NCI-H748 (cell line): ENCODE data around the gene TPRA1.

Experiments
- DNase-seq: peaks from one replicate; lab custom pipeline; 2025; ENCODE audit not compliant: unreplicated experiment; lab: John Stamatoyannopoulos, UW

The TPRA1 gene

DNA sequence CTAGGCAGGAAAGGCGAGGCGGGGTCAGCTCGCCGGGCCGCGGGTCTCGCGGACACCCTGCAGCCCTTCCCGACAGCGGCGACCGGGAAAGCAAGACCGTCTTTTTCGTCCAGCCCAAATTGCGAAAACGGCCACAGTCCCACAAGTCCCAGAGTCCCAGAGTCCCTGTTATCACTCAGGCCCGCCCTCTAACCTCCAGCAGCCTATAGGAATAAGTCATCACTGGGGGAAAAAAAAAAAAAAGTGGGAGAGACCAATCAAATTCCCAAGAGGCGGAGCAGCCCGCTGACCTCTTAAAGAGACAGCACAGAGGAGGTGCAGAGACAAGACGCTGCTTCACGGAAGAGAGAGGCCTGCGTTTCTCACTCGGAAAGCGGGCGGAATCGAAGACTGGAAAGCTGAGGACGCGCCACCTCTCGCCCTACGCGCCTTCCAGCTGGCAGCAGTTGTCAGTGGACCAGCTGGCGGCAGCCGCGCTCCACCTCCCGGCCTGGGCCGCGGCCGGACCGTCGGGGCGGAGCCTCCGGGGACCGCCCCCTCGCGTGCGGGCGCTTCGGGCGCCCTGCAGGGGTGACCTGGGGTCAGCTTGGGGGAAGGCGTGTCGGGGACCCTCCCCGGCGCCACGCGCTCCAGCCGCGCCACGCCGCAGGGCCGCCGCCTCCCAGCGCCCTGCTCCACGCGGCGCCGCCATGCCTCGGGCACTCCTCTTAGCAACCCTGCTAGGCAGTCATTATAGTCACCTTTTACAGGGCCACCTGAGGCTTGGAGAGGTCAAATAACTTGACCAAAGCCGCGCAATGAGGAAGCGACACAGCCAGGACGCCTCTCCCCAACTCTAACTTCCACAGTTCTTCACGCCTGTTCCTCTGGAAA is at the start of gene TPRA1:
Gene TPRA1, minus strand, starts transcription at position 141 of the 873 bp plus-strand sequence. CDS start 10,587 bp downstream, outside the sequence.
- DNase-seq = peak; percentile 97

GRCh38 chr3:127640042-127640355 is 49.5 kb upstream of the TPRA1 start:
- no peak for DNase-seq

DNA sequence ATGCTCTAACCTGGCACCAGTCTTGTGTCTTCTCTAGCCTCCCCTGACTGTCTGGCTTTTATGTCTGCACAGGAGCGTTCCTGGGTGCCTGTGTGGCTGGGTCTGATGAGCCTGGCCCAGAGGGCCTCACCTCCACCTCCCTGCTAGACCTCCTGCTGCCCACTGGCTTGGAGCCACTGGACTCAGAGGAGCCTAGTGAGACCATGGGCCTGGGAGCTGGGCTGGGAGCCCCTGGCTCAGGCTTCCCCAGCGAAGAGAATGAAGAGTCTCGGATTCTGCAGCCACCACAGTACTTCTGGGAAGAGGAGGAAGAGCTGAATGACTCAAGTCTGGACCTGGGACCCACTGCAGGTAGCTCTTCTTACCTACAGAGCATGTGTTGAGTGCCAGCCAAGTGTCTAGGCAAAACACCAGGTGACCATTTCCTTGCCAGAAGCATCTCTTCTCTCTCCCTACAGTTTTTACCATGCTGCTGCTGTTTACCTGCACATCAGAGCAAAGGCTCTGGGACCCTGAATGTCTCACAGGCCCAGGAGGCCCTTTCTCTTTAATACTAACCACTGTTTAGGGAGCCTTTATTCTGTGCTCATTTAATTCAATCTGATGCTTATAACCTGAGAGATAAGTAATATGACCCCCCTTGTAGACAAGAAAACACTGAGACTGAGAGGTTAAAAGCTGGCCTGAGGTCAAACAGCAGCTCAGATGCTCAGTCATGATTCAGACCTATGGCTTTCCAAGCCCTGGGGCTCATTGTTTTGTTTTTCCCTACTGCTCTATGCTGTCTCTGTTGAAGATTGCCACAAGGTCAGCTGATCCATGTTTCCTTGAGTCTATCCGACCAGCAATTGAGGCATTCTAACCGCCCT is 48.9 kb upstream of the TPRA1 start:
- DNase-seq = no peak

DNA sequence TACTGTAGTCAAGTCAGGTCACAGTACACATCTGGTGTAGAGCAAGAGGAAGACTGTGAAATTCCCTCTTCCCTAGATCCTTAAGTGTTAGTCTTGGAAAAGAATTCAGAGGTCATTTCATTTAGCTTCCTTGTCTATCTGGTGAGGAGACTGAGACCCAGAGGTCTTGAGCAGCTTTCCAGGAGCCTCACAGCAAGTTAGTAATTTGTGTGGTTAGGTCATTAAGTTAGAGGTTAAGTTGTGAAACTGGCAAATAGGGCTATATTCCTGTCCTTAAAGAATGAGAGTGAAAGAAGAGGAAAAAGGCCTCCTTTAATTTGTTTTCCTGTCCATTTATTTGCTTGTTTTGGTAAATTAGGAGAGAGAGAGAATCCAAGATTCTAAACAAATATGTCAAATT is 47.4 kb upstream of the TPRA1 start:
- no peak for DNase-seq

DNA sequence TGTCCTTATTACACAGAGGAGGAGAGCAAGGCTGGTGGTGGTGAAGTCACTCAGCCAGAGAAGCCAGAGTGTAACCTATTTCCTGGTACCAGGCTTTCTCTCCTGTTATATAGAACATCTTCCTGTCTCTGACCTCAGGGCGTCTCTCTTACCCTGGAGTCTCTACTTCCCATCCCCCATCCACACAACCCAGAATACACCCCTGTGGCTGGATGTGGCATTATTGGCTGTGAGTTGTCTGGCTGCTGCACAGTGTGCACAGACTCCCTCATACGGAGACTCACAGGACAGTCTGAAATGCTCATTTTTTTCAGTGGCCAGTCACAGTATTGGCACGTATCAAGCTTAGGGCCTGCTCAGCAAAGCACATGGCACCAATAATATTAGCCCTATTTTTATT is 47.0 kb upstream of the TPRA1 start:
- DNase-seq = no peak

DNA sequence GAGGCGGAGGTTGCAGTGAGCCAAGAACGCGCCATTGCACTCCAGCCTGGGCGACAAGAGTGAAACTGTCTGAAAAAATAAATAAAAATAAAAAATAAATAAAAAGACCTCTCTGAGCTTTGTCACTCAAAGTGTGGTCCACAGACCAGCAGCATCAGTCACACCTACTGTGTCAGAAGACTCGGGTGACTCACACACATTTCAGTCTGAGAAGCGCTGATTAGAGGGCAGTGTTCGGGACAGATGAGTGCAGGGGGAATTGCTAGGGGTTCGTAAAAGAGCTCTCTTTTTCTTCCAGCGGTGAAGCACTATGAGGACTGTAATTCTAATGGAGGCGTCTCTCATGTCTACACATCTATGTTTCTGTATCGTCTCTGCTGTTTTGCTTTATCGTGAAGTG is 44.1 kb upstream of the TPRA1 start:
- no peak for DNase-seq

DNA sequence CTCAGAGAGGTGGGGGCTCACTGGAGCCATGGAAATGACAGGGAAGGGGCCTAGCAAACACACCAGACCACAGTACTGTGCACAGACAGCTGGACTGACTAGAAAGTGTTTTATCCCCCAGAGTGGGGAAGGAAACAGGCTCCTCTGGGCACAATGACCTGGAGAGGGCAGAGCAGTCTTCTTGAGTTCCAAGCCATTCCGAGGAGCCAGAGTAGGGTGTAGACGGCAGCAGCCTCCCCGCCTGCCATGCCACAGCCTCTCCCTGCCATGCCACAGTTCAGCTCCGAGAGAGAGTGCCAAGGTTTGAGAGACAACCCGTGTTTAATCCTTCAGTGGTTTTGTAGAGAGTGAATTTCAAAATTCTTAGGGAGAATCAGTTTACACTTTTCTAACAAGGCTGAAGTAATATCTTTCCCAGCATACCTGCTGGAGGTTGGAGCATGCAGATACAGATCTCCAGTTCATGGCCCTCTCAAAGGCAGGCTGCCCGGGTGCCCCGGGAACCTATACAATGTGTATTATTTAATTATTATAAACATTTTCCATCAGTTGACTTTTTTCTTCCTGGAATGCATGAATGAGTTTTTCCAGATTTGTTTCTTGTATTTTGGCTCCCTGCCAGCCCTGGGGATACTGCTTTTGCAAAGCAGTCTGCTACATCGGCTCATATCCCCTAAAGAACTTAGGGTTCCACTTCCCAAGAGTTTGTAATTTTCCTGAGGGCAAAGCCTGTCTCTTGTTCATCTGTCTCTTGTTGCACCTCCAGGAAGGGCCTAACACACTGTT is 41.7 kb upstream of the TPRA1 start:
- no peak for DNase-seq

GRCh38 chr3:127630811-127631714 is 40.5 kb upstream of the TPRA1 start:
- DNase-seq = peak; percentile 36

GRCh38 chr3:127629467-127630403 is 39.2 kb upstream of the TPRA1 start:
- DNase-seq = peak; percentile 46

DNA sequence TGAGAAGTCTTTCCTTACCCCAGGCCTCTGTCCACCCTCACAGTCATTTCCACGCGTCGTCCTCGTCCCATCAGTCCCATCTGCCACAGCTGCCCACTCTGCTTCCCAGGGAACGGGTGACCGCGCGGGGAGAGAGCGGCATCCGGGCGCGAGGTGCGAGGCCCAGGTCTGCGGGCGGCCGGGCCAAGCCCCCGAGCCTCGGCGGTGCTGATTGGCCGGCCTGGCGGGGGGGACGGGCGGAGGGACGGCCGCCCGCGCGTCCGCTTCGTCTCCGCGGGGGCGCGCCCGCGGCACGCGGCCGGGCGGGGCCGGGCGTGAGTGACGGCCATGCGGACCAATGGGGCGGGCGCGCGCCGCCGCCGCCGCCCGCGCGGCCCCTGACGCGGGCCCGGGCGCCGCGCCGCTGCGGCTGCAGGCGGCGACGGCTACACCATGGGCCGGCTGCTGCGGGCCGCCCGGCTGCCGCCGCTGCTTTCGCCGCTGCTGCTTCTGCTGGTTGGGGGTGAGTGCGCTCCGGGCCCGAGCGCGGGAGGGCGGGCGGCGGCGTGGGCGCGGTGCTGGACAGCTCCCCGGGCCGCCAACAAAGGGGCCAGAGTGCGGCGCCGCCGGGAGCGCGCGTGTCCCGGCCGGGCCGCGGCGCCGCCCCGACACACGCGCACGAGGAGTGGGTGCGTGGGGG is 38.4 kb upstream of the TPRA1 start, which contains the start of gene PODXL2:
Gene PODXL2, plus strand, starts transcription at position 398 of the 679 bp plus-strand sequence. Its CDS starts 35 bp downstream, at position 433.
- DNase-seq = peak; percentile 69

DNA sequence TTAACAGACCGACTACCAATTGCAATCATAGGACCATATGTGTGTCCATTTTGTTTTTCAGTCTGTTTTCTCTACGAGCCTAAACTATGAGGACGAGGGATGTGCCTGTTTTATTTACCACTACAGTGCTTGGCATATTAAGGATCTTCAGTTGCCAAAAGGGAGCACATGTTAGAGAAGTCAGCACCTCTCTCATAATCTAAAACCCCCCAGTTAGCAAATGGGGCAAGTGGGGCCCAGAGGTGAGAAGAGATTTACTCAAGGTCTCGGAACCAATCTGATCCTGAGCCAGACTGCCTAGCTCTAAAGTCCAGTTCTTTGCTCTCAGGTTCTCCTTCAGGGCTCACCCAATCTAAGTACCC is 37.9 kb upstream of the TPRA1 start:
- DNase-seq = no peak

DNA sequence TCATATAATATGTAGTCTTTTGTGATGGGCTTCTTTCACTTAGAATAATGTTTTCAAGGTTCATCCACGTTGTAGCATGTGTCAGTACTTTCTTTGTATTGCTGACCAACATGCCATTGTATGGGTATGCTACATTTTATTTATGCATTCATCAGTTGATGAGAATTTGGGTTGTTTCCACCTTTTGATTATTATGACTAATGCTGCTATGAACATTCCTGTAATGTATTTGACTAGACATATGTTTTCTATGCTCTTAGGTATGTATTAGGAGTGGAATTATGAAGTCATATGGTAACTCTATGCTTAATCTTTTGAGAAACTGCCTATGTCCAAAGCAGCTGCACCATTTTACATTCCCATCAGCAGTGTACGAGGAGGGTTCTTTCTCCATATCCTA is 35.3 kb upstream of the TPRA1 start:
- DNase-seq = no peak

DNA sequence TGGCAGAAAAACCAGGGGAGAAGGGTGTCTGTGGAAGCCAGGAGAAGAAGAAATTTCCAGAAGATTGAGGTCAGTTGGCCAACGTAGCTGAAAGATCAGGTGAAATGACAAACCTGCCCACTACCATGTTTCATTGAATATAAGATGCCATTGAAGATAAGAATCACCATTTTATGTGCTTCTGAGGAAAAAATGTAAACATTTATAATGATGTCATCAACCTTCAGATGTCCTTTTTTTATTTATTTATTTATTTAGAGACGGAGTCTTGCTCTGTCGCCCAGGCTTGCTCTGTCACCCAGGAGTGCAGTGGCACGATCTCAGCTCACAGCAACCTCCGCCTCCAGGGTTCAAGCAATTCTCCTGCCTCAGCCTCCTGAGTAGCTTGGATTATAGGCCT is 33.5 kb upstream of the TPRA1 start:
- no peak for DNase-seq

GRCh38 chr3:127622772-127623576 is 32.4 kb upstream of the TPRA1 start:
- no peak for DNase-seq

- no peak for DNase-seq
These were observed 31.5 kb upstream of the TPRA1 start for GRCh38 chr3:127622031-127622430.

GRCh38 chr3:127620637-127621375 is 30.3 kb upstream of the TPRA1 start:
- no peak for DNase-seq

DNA sequence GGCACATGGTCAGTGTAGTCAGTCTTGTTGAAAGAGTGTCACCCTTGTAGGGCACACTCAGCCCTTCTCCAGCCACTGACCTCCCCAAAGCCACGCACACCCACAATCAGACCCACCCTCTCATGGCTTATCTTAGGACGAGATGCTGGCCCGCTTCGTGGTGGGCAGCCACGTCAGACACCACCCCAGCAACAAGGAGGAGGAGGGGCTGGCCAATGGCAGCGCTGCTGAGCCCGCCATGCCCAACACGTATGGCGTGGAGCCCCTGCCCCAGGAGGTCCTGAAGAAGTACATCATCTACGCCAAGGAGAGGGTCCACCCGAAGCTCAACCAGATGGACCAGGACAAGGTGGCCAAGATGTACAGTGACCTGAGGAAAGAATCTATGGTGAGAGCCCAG is 28.4 kb upstream of the TPRA1 start:
- no peak for DNase-seq
